B cell (primary cell): Measurements from ENCODE around the gene LRTM2. TPM values are rescaled to one million over a fixed set of nuclear protein-coding genes. Genes with fewer than 3 reads are reported as not detected.

ENCODE experiments used
- ATAC-seq: fragments of 200-7000 bp; cut with Tn5 transposase; one replicate; pipeline ENCODE4 v1.10.0; 2021; ENCODE audit warnings: low read depth, mild to moderate bottlenecking, moderate number of reproducible peaks, moderate library complexity
- CTCF ChIA-PET: fragments of 350-600 bp; sonication (Branson Sonifier 250); formaldehyde crosslinking; loops from one replicate; lab custom pipeline; 2021; ENCODE audit warnings: antibody characterized with exemption, inconsistent platforms; lab: Charles Lee
- POLR2A ChIA-PET: fragments of 350-600 bp; sonication (Branson Sonifier 250); formaldehyde crosslinking; loops from one replicate; lab custom pipeline; 2021; ENCODE audit warnings: antibody characterized with exemption; lab: Charles Lee
- DNase-seq: peaks from one replicate; pipeline ENCODE4 v3.0.0; 2013
- H2AFZ ChIP-seq: 2 replicates; pipeline ENCODE4 v1.6.1; 2012; ENCODE audit warnings: mild to moderate bottlenecking, low read depth, low read length; ENCODE audit not compliant: insufficient read depth, poor library complexity, severe bottlenecking
- H3K27ac ChIP-seq, 2 donors: 1 replicate in 1 of 2; 2 replicates in 1 of 2; pipeline ENCODE4 v1.5.1; 2012 to 2013; ENCODE audit warnings: low read length in 2 of 2, mild to moderate bottlenecking in 2 of 2, moderate library complexity in 1 of 2
- H3K27me3 ChIP-seq, 4 experiments: fragments of 200-600 bp in 1 of 4; sonication (generic) in 1 of 4; replicated peaks in 1 of 4; 1 replicate in 2 of 4; 2 replicates in 2 of 4; pipeline versions ENCODE4 v1.6.1 to v1.7.0; 2013 to 2016; ENCODE audit warnings: low read length in 3 of 4, mild to moderate bottlenecking in 2 of 4, mixed read lengths in 1 of 4, moderate library complexity in 1 of 4; ENCODE audit not compliant: insufficient read depth in 4 of 4, control insufficient read depth in 3 of 4; ENCODE audit errors: control extremely low read depth in 1 of 4
- H3K36me3 ChIP-seq, 2 experiments: replicated peaks in 1 of 2; 1 replicate in 1 of 2; 2 replicates in 1 of 2; pipeline versions ENCODE4 v1.6.1 to v1.7.1; 2013; ENCODE audit warnings: low read length in 1 of 2; ENCODE audit not compliant: insufficient read depth in 2 of 2, control insufficient read depth in 1 of 2; ENCODE audit errors: control extremely low read depth in 1 of 2, extremely low read depth in 1 of 2
- H3K4me1 ChIP-seq, 2 donors: fragments of 200-600 bp in 1 of 2; sonication (generic) in 1 of 2; 1 replicate in 1 of 2; 2 replicates in 1 of 2; pipeline versions ENCODE4 v1.5.1 to v1.6.1; 2013 to 2017; ENCODE audit warnings: low read length in 2 of 2; ENCODE audit not compliant: control insufficient read depth in 2 of 2, insufficient read depth in 2 of 2
- H3K4me2 ChIP-seq: replicated peaks from 2 replicates; pipeline ENCODE3; 2012; ENCODE audit warnings: mild to moderate bottlenecking, low read depth, low read length; ENCODE audit not compliant: poor library complexity, severe bottlenecking
- H3K4me3 ChIP-seq, 5 experiments: fragments of 200-600 bp in 1 of 5; sonication (generic) in 1 of 5; 1 replicate in 3 of 5; 2 replicates in 2 of 5; pipeline versions ENCODE4 v1.5.1 to v1.7.0; 2011 to 2016; ENCODE audit warnings: low read length in 4 of 5, mild to moderate bottlenecking in 4 of 5, low read depth in 2 of 5, control low read depth in 1 of 5, moderate library complexity in 1 of 5; ENCODE audit not compliant: insufficient read depth in 1 of 5; ENCODE audit errors: control extremely low read depth in 1 of 5, extremely low read depth in 1 of 5
- H3K79me2 ChIP-seq: fragments of 200-600 bp; sonication (generic); one replicate; pipeline ENCODE4 v1.6.0; 2016; ENCODE audit warnings: low read length; ENCODE audit not compliant: control insufficient read depth, insufficient read depth
- H3K9ac ChIP-seq: fragments of 200-600 bp; sonication (generic); 2 replicates; pipeline ENCODE4 v1.6.1; 2017; ENCODE audit warnings: mild to moderate bottlenecking, low read length, moderate library complexity
- H3K9me3 ChIP-seq, 3 donors: one replicate each; pipeline versions ENCODE4 v1.6.1 to v1.7.1; 2013; ENCODE audit warnings: low read length in 2 of 3; ENCODE audit not compliant: control insufficient read depth in 2 of 3, insufficient read depth in 1 of 3; ENCODE audit errors: control extremely low read depth in 1 of 3
- H4K20me1 ChIP-seq: 2 replicates; pipeline ENCODE4 v1.6.0; 2012; ENCODE audit warnings: mild to moderate bottlenecking, low read length; ENCODE audit not compliant: insufficient read depth, control insufficient read depth, poor library complexity, severe bottlenecking
- H3K27ac Mint-ChIP-seq: one replicate; pipeline ENCODE4 v1.8.0; 2021; ENCODE audit warnings: mixed read lengths
- H3K27me3 Mint-ChIP-seq: one replicate; pipeline ENCODE4 v1.8.0; 2021; ENCODE audit warnings: mixed read lengths
- H3K4me1 Mint-ChIP-seq: one replicate; pipeline ENCODE4 v1.8.0; 2021; ENCODE audit warnings: mixed read lengths
- H3K4me3 Mint-ChIP-seq: one replicate; pipeline ENCODE4 v1.8.0; 2021; ENCODE audit warnings: mixed read lengths
- H3K9me3 Mint-ChIP-seq: one replicate; pipeline ENCODE4 v1.8.0; 2022; ENCODE audit warnings: mixed read lengths; ENCODE audit not compliant: insufficient read depth
- CTCF ChIP-seq: fragments of 200-600 bp; IDR thresholded peaks from one replicate; pipeline ENCODE4 v1.8.0; 2022; ENCODE audit warnings: antibody characterized with exemption, mild to moderate bottlenecking
- EZH2 ChIP-seq: IDR thresholded peaks from 2 replicates; pipeline ENCODE4 v1.6.1; 2012; ENCODE audit warnings: borderline replicate concordance, low read depth, mild to moderate bottlenecking, moderate library complexity, low read length; ENCODE audit not compliant: insufficient read depth, poor library complexity, severe bottlenecking
- WGBS: methylation state at CpG from one replicate; pipeline ENCODE4 v1.1.5; 2013; ENCODE audit warnings: missing lambda C conversion rate; ENCODE audit not compliant: insufficient coverage; 5-methylcytosine and 5-hydroxymethylcytosine counted together
- intact Hi-C: fragments of 100-400 bp; cut with micrococcal nuclease; formaldehyde crosslinking; loops from one replicate; pipeline ENCODE4 v1.10.0; 2022
- polyA plus RNA-seq: library from polyadenylated mRNA; depleted of rRNA; stranded (reverse); fragments of >200 nt; gene quantifications from 2 replicates; pipeline ENCODE4 v1.2.3, GENCODE V29; 2012
- total RNA-seq, 2 donors: library from RNA; stranded (reverse); fragments of 120-200 nt in 1 of 2; gene quantifications; 1 replicate in 1 of 2; 2 replicates in 1 of 2; pipeline versions ENCODE4 v1.2.3 to v1.2.4, GENCODE V29; 2013 to 2022

Gene LRTM2
- total and polyA plus RNA-seq, 2 donors (not counting 1 experiment from before 2014, with no cell fraction given) = not detected

GRCh38 chr12:1815814-1816729 lies 4.3 kb upstream of the LRTM2 start:
- TF ChIP-seq CTCF (no peak), EZH2 (no peak)
- Histone ChIP-seq H3K9ac (no peak overlapping the region), H2AFZ (no peak overlapping the region), H4K20me1 (no peaks in the 10 kb centered on the region), H3K4me3 (no peak overlapping the region), H3K36me3 (no peaks in the 10 kb centered on the region), H3K4me1 (no peaks in the 10 kb centered on the region), H3K9me3 (no peaks in the 10 kb centered on the region), H3K79me2 (no peaks in the 10 kb centered on the region), H3K4me2 (no peak overlapping the region), H3K27me3 (peaks cover 0 to 19% (median under 1%) of the 10 kb centered on the region in 4 experiments), H3K27ac (no peak overlapping the region)
- WGBS = 85% methylated on average over 21 of the region's 21 CpGs
- ChIA-PET POLR2A (no interaction called here), CTCF (interaction anchor here (1.1 to 1.4 kb wide), 2 partner anchors 124 kb away, joined by 4 read pairs; no protein-coding TSS in a partner anchor)
- Mint-ChIP-seq H3K4me3 (no peak overlapping the region), H3K27me3 (peaks cover 39% of the 10 kb centered on the region), H3K4me1 (peaks cover 3% of the 10 kb centered on the region), H3K27ac (no peak overlapping the region), H3K9me3 (no peaks in the 10 kb centered on the region)
- ATAC-seq (no peak), DNase-seq (no peak)
- intact Hi-C loops = no loop called here
